ENCODE measurements around the gene IDH3G.

The IDH3G gene

GRCh38 chrX:153784325-153784967, 9.7 kb downstream of the IDH3G start:
- DNase-seq = no peak

DNA sequence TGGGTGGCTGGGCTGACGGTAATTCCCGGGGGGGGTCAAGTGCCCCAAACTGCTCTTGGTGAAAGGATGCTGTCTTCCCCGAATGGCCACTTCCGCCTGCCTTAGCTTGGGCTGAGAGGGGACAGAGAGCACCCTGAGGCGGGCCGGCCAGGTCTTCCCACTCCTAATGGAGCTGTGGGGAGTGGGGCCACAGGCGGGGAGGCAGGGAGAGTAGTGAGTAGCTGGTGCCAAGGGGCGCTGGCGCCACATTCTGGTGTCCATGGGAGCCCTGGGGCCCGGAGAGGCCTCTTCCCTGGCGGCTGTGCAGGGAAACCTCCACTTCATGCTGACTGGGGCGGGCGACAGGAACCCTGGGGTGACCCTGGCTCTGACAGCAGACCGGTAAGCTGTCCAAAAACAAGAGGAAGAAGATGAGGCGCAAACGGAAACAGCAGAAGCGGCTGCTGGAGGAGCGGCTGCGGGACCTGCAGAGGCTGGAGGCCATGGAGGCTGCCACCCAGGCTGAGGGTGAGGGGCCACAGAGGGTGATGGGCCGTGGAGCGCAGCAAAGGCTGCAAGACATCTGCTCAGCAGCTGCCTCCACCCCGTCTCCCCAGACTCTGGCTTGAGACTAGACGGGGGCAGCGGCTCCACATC, 10.7 kb downstream of the IDH3G start:
- DNase-seq = no peak

DNA sequence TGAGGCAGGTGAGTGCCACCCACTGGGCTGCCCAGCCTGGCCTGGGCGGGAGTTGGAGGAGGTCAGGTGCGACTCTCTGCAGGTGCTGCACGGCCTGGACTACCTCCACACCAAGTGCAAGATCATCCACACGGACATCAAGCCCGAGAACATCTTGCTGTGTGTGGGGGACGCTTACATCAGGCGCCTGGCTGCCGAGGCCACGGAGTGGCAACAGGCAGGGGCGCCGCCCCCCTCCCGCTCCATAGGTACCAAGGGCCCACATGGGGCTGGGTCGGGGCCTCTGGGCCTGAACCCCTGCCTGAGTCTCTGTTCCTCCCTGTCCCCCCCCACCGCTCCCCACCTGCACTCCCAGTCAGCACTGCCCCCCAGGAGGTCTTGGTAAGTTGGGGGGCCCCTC, 11.3 kb downstream of the IDH3G start:
- DNase-seq = no peak

- no peak for DNase-seq
Observed at GRCh38 chrX:153782313-153782712, 11.9 kb downstream of the IDH3G start.

DNA sequence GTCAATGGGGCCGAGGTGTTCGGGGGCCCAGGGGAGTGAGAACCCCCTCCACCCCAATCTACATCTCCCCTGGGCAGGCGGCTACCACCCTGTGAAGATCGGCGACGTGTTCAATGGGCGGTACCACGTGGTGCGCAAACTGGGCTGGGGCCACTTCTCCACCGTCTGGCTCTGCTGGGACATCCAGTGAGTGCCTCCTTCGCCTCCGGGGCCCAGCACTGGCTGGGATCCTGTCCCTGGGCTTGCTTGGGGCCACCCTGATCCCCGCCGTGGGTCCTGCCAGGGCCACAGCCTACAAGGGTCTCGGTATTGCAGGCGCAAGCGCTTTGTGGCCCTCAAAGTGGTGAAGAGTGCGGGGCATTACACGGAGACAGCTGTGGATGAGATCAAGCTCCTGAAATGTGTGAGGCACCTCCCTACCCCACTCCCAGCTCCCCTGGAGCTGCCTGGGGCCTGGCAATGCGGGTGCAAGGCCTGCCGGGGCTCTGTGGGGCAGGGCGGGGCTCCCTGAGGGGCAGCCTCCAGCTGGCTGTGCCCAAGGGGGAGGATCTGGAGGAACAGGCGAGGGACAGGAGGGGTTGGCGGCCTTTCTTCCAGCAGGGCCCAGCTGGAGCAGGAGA, 12.6 kb downstream of the IDH3G start:
- no peak for DNase-seq

DNA sequence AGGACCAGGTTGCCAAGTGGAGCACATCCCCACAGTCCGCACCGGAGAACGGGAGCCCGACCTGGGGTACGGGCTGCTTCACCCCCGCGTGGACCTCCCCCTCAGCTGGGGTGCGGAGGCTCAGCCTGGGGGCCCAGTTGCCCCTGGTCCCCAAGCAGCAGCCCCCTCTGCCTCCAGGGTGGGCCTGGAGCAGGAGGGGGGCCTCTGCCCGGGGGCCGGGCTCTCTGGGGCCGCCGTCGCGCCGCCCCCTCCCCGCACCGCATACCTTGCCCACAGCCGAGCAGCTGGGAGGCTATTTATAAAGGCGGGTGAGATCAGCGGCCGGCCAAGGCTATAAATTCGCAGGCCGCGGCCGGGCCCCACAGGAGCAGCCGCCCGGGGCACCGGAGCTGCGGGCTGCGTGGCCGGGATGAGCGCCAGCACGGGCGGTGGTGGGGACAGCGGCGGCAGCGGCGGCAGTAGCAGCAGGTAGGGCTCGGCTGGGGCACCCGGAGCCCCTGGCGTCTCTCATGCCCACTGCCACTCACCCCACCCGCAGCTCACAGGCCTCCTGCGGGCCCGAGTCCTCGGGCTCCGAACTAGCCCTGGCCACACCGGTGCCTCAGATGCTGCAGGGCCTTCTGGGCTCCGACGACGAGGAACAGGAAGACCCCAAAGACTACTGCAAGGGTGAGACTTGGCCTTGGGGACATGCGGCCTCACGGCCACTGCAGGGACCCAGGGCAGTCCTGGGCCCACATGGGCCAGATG, 13.3 kb downstream of the IDH3G start, which contains the start of gene SRPK3:
SRPK3 (plus strand) TSS at position 364 of the 750 bp plus-strand sequence; CDS start at position 410, 46 bp downstream.
- no peak for DNase-seq

- no peak for DNase-seq
Observed at GRCh38 chrX:153779891-153780677, 14.1 kb downstream of the IDH3G start.

- DNase-seq = no peak
Observed at GRCh38 chrX:153778684-153779101, 15.5 kb downstream of the IDH3G start.

DNA sequence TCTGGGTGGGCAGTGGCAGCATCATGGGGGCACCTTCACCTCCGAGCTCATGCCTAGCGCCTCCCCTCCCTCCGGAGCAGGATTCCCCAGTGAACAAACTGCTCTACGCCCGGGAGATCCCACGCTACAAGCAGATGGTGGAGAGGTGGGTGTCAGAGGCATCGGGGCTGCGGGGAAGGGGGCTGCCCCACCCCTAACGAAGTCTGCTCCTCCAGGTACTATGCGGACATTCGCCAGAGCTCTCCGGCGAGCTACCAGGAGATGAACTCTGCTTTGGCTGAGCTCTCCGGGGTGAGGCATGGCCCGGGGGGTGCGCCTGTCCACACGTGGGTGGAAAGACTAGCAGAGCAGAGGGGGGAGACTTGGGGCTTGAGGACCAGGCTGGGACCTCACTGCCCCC, 16.0 kb downstream of the IDH3G start:
- no peak for DNase-seq

DNA sequence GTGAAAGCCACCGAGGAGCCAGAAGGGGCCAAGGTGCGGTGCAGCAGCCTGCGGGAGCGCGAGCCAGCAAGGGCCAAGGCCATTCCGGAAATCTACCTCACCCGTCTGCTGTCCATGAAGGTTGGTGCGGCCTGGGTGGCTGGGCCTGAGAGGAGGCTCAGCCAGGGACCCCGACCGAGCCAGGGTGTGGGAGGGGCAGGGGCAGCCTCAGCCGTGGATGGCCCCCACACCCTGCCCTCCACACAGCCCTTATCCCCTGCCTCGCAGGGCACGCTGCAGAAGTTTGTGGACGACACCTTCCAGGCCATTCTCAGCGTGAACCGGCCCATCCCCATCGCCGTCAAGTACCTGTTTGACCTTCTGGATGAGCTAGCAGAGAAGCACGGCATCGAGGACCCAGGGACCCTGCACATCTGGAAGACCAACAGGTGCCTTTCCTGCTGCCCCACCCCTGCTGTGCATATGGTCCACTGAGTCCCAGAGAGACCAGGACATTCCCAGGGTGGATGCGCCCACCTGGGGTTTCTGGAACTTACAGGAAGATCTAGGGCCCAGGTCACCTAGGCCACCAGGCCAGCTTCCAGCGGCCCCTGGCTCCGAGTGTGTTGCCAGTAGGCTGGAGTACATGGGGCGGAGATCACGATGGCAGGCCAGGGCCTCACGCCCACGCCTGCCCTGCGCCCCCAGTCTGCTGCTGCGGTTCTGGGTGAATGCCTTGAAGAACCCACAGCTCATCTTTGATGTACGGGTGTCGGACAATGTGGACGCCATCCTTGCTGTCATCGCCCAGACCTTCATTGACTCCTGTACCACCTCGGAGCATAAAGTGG, 16.7 kb downstream of the IDH3G start:
- DNase-seq = no peak

DNA sequence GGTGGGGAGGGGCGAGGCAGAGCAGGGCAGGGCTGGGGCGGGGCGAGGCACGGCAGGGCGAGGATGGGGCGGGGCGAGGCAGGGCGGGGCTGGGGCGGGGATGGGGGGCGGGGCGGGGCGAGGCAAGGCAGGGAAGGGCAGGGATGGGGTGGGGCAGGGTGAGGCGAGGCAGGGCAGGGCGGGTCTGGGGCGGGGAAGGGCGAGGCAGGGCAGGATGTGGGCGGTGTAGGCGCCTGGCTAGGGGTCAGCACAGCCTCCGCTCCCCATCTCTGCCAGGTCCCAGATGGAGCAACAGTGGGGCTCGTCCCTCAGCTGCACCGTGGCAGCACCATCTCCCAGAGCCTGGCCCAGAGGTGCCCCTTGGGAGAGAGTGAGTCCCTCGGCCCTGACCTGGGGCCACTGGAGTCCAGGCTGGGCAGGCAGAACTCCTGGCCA, 17.5 kb downstream of the IDH3G start:
- no peak for DNase-seq

DNA sequence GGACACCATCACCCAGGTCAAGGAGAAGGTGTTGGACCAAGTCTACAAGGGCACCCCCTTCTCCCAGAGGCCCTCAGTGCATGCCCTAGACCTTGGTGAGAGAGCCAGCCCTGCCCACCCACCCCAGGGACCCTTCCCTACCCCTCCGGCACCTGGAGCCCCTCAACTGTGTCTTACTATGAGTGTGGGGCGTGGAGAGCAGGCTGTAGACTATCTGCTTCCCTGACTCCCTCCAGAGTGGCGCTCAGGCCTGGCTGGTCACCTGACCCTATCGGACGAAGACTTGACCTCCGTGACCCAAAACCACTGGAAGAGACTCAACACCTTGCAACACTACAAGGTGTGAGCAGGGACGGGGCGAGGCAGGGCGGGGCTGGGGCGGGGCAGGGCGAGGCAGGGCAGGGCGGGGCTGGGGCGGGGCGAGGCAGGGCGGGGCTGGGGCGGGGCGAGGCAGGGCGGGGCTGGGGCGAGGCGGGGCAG, 18.0 kb downstream of the IDH3G start:
- DNase-seq = no peak

DNA sequence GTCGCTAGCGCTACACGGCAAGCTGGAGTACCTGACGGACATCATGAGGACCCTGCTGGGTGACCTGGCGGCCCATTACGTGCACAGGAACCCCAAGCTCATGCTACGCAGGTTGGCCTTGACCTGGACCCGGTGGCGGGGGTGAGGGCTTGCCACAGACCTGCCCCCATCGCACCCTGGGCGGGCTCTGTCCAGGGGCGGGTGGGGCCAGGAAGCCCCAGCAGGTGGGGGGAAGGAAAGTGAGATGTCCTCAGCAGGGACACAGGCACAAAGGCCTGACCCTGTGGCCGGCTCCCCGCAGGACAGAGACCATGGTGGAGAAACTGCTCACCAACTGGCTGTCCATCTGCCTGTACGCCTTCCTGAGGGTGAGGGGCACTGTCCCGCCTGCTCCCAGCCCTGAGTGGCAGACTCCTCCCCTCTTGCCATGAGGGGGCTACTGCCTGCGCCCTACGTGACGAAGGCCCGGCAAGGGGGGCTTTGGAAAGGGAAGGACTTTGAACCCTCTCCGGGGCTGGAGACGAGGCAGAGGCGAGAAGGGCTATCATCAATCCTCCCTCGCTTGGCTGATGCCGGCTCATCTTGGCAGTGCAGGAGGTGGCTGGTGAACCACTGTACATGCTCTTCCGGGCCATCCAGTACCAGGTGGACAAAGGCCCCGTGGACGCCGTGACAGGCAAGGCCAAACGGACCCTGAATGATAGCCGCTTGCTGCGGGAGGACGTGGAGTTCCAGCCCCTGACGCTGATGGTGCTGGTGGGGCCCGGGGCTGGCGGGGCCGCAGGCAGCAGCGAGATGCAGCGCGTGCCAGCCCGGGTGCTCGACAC, 18.7 kb downstream of the IDH3G start:
- DNase-seq = no peak

DNA sequence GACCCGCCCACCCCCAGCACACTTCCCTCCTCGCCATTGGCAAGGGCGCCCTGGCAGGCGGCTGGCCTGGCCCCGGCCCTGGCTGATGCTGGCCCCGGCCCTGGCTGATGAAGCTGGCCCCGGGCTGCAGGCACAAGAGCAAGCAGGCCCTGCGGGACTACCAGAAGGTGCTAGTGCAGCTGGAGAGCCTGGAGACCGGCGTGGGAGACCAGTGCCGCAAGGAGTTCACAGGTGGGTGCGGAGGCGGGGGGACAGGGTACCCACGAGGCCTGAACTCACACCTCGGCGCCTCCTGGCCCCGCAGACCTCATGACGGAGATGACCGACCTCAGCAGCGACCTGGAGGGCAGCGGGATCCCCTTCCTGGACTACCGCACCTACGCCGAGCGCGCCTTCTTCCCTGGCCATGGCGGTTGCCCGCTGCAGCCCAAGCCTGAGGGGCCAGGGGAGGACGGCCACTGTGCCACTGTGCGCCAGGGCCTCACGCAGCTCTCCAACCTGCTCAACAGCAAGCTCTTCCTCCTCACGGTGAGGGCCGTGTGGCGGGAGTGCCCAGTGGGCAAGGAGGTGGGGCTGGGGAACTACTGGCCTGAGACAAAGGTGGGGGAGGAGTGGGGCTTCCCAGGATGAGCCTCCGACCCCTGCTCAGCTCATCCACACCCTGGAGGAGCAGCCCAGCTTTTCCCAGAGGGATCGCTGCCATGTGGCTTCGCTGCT, 19.4 kb downstream of the IDH3G start:
- no peak for DNase-seq

- DNase-seq = no peak
Observed at GRCh38 chrX:153773741-153774575, 20.2 kb downstream of the IDH3G start.

- DNase-seq = no peak
Observed at GRCh38 chrX:153773218-153773611, 21.0 kb downstream of the IDH3G start.

- no peak for DNase-seq
Observed at GRCh38 chrX:153772316-153773217, 21.6 kb downstream of the IDH3G start.

Data from inflammatory macrophage treated with lipopolysaccharide for 1 hour (primary cell).